Subcutaneous abdominal adipose tissue (tissue), 5 donors: ENCODE results near the gene PHLDB3.
"Not testable (repeated sequence)": the region's sequence is repeated elsewhere in the genome, so short reads cannot be mapped to it uniquely, and the experiment has no call there.

ENCODE experiments used
- H3K27ac ChIP-seq: one replicate; pipeline ENCODE4 v1.7.0; 2013; ENCODE audit warnings: low read depth, mild to moderate bottlenecking, inconsistent platforms, low read length, moderate library complexity
- H3K27me3 ChIP-seq, 5 donors: one replicate each; pipeline ENCODE4 v1.7.0; 2013; ENCODE audit warnings: low read length in 5 of 5, inconsistent platforms in 1 of 5; ENCODE audit not compliant: control insufficient read depth in 5 of 5, insufficient read depth in 4 of 5
- H3K36me3 ChIP-seq, 5 donors: one replicate each; pipeline ENCODE4 v1.7.0; 2013; ENCODE audit warnings: low read length in 5 of 5; ENCODE audit not compliant: control insufficient read depth in 5 of 5, insufficient read depth in 5 of 5
- H3K4me1 ChIP-seq, 5 donors: one replicate each; pipeline ENCODE4 v1.7.0; 2013; ENCODE audit warnings: low read length in 5 of 5, mild to moderate bottlenecking in 3 of 5, moderate library complexity in 1 of 5; ENCODE audit not compliant: control insufficient read depth in 5 of 5, insufficient read depth in 5 of 5
- H3K4me3 ChIP-seq, 5 donors: one replicate each; pipeline ENCODE4 v1.7.0; 2013; ENCODE audit warnings: low read length in 5 of 5, low read depth in 1 of 5
- H3K9ac ChIP-seq, 5 donors: one replicate each; pipeline ENCODE4 v1.7.0; 2013; ENCODE audit warnings: low read length in 5 of 5, mild to moderate bottlenecking in 4 of 5, moderate library complexity in 3 of 5
- H3K9me3 ChIP-seq, 5 donors: one replicate each; pipeline ENCODE4 v1.7.0; 2013; ENCODE audit warnings: low read length in 5 of 5; ENCODE audit not compliant: control insufficient read depth in 5 of 5
- donor health status: healthy.
- donor health status: healthy.
- donor health status: healthy.
- donor health status: healthy.
- donor health status: healthy.

PHLDB3 gene

GRCh38 chr19:43439032-43439708 lies 65.4 kb downstream of the PHLDB3 start:
- Histone ChIP-seq H3K36me3 (no peaks in the 10 kb centered on the region), H3K9ac (no peak overlapping the region), H3K27me3 (peaks cover 0 to 6% (median 4%) of the 10 kb centered on the region in 5 donors), H3K27ac (peak overlapping the region; percentile 28), H3K4me3 (no peak overlapping the region), H3K4me1 (peaks cover 4 to 14% (median 9%) of the 10 kb centered on the region in 5 donors), H3K9me3 (peaks cover 0 to 3% (median 0%) of the 10 kb centered on the region in 5 donors)

- Histone ChIP-seq H3K27me3 (peaks cover 0 to 6% (median 4%) of the 10 kb centered on the region in 5 donors), H3K4me1 (peaks cover 4 to 14% (median 9%) of the 10 kb centered on the region in 5 donors), H3K4me3 (no peak overlapping the region), H3K27ac (peak overlapping the region; percentile 28), H3K36me3 (no peaks in the 10 kb centered on the region), H3K9me3 (peaks cover 0 to 3% (median 0%) of the 10 kb centered on the region in 5 donors), H3K9ac (no peak overlapping the region)
These were observed 66.1 kb downstream of the PHLDB3 start for GRCh38 chr19:43438291-43439031.

GRCh38 chr19:43437712-43438111 lies 66.8 kb downstream of the PHLDB3 start:
- no peak overlapping the region for H3K4me3 ChIP-seq
- H3K27ac ChIP-seq, result no peak overlapping the region
- H3K4me1 ChIP-seq, result peaks cover 4 to 14% (median 9%) of the 10 kb centered on the region in 5 donors
- H3K9me3 ChIP-seq, result peaks cover 0 to 3% (median 0%) of the 10 kb centered on the region in 5 donors
- H3K36me3 ChIP-seq, result no peaks in the 10 kb centered on the region
- no peak overlapping the region for H3K9ac ChIP-seq
- peaks cover 0 to 6% (median 4%) of the 10 kb centered on the region in 5 donors for H3K27me3 ChIP-seq

- not testable (repeated sequence) for H3K36me3 ChIP-seq, H3K4me3 ChIP-seq, H3K27me3 ChIP-seq, H3K9me3 ChIP-seq, H3K27ac ChIP-seq, H3K9ac ChIP-seq
- peaks cover 4 to 14% (median 9%) of the 10 kb centered on the region in 5 donors for H3K4me1 ChIP-seq
These were observed 67.3 kb downstream of the PHLDB3 start for GRCh38 chr19:43437284-43437683.

- peaks cover 4 to 14% (median 9%) of the 10 kb centered on the region in 5 donors for H3K4me1 ChIP-seq
- H3K36me3 ChIP-seq, result no peaks in the 10 kb centered on the region
- H3K9me3 ChIP-seq, result peaks cover 0 to 3% (median 0%) of the 10 kb centered on the region in 5 donors
- no peak overlapping the region for H3K9ac ChIP-seq
- H3K27ac ChIP-seq, result no peak overlapping the region
- peaks cover 0 to 6% (median 4%) of the 10 kb centered on the region in 5 donors for H3K27me3 ChIP-seq
- H3K4me3 ChIP-seq, result no peak overlapping the region
These were observed 68.8 kb downstream of the PHLDB3 start for GRCh38 chr19:43435775-43436174.

GRCh38 chr19:43433689-43434088 lies 70.9 kb downstream of the PHLDB3 start:
- Histone ChIP-seq H3K9ac (no peak overlapping the region), H3K27ac (no peak overlapping the region), H3K36me3 (no peaks in the 10 kb centered on the region), H3K9me3 (no peaks in the 10 kb centered on the region), H3K27me3 (peaks cover 0 to 6% (median 2%) of the 10 kb centered on the region in 5 donors), H3K4me3 (no peak overlapping the region), H3K4me1 (peaks cover 3 to 6% (median 4%) of the 10 kb centered on the region in 5 donors)

GRCh38 chr19:43433358-43433673 lies 71.2 kb downstream of the PHLDB3 start:
- Histone ChIP-seq H3K27ac (no peak overlapping the region), H3K4me3 (no peak overlapping the region), H3K36me3 (no peaks in the 10 kb centered on the region), H3K4me1 (peaks cover 0 to 2% (median under 1%) of the 10 kb centered on the region in 5 donors), H3K9ac (no peak overlapping the region), H3K27me3 (peaks cover 0 to 6% (median 0%) of the 10 kb centered on the region in 5 donors), H3K9me3 (no peaks in the 10 kb centered on the region)

- no peak overlapping the region for H3K4me3 ChIP-seq
- no peaks in the 10 kb centered on the region for H3K9me3 ChIP-seq
- H3K9ac ChIP-seq, result no peak overlapping the region
- H3K27me3 ChIP-seq, result no peaks in the 10 kb centered on the region
- no peak overlapping the region for H3K27ac ChIP-seq
- no peaks in the 10 kb centered on the region for H3K36me3 ChIP-seq
- H3K4me1 ChIP-seq, result no peaks in the 10 kb centered on the region
These were observed 73.6 kb downstream of the PHLDB3 start for GRCh38 chr19:43430976-43431375.

- Histone ChIP-seq H3K9me3 (no peaks in the 10 kb centered on the region), H3K27ac (no peak overlapping the region), H3K4me3 (no peak overlapping the region), H3K36me3 (no peaks in the 10 kb centered on the region), H3K27me3 (no peaks in the 10 kb centered on the region), H3K9ac (no peak overlapping the region), H3K4me1 (no peaks in the 10 kb centered on the region)
These were observed 74.3 kb downstream of the PHLDB3 start for GRCh38 chr19:43430142-43430710.

GRCh38 chr19:43429395-43429794 lies 75.2 kb downstream of the PHLDB3 start:
- no peak overlapping the region for H3K27ac ChIP-seq
- no peaks in the 10 kb centered on the region for H3K27me3 ChIP-seq
- no peaks in the 10 kb centered on the region for H3K36me3 ChIP-seq
- no peaks in the 10 kb centered on the region for H3K4me1 ChIP-seq
- no peaks in the 10 kb centered on the region for H3K9me3 ChIP-seq
- no peak overlapping the region for H3K9ac ChIP-seq
- H3K4me3 ChIP-seq, result no peak overlapping the region
